Mononuclear cell (primary cell): ENCODE data around the gene CACNA2D3. TPM values are rescaled to one million over a fixed set of nuclear protein-coding genes. Genes with fewer than 3 reads are reported as not detected.
"Not testable (repeated sequence)": the region's sequence is repeated elsewhere in the genome, so short reads cannot be mapped to it uniquely, and the experiment has no call there.

ENCODE experiments used
- H3K27me3 ChIP-seq: 2 replicates; pipeline ENCODE4 v1.6.0; 2011; ENCODE audit warnings: low read length, control low read depth; ENCODE audit not compliant: insufficient read depth
- H3K4me1 ChIP-seq: 2 replicates; pipeline ENCODE4 v1.5.1; 2011; ENCODE audit warnings: mild to moderate bottlenecking, low read length, control low read depth; ENCODE audit not compliant: insufficient read depth
- H3K4me3 ChIP-seq: 2 replicates; pipeline ENCODE4 v1.5.1; 2011; ENCODE audit warnings: mild to moderate bottlenecking, low read length, moderate library complexity
- H3K9me3 ChIP-seq: 2 replicates; pipeline ENCODE4 v1.5.1; 2011; ENCODE audit warnings: low read depth, mild to moderate bottlenecking, control low read depth, low read length
- total RNA-seq: library from RNA; depleted of rRNA; stranded (reverse); fragments of >200 nt; gene quantifications from one replicate; pipeline ENCODE4 v1.2.3, GENCODE V29; 2012

CACNA2D3 gene
- total RNA-seq, 1 donor: 2.0 TPM

GRCh38 chr3:55107187-55107586 lies 984.8 kb downstream of the CACNA2D3 start:
- H3K27me3 ChIP-seq: no peaks in the 10 kb centered on the region
- no peak overlapping the region for H3K4me3 ChIP-seq
- no peaks in the 10 kb centered on the region for H3K9me3 ChIP-seq
- H3K4me1 ChIP-seq: no peaks in the 10 kb centered on the region

GRCh38 chr3:55111906-55112305 lies 989.6 kb downstream of the CACNA2D3 start:
- H3K4me3 ChIP-seq, H3K9me3 ChIP-seq, H3K4me1 ChIP-seq, H3K27me3 ChIP-seq: not testable (repeated sequence)

- no peak overlapping the region for H3K4me3 ChIP-seq
- H3K9me3 ChIP-seq: no peaks in the 10 kb centered on the region
- no peaks in the 10 kb centered on the region for H3K4me1 ChIP-seq
- no peaks in the 10 kb centered on the region for H3K27me3 ChIP-seq
These were observed 996.1 kb downstream of the CACNA2D3 start for GRCh38 chr3:55118451-55118850.

DNA sequence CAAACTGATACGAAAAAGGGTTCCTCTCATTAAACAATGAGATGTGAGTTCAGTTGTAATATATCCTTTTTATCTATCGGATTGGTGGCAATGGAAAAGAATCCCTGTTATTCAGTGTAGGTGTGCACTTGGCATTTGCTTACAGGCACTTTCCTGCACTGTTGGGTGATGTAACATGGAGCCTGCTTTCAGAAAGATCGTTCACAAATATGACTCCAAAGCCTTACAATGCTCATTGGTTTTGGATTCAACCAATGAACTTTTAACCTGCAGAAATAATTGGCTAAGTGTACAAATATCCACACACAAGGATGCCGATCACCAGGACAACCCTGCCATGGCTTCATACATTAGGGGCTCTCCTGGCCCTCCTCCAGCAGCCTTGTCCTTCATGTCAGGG lies 996.9 kb downstream of the CACNA2D3 start:
- no peak overlapping the region for H3K4me3 ChIP-seq
- H3K4me1 ChIP-seq: no peaks in the 10 kb centered on the region
- no peaks in the 10 kb centered on the region for H3K27me3 ChIP-seq
- H3K9me3 ChIP-seq: no peaks in the 10 kb centered on the region

GRCh38 chr3:55122312-55122711 lies 1000.0 kb downstream of the CACNA2D3 start:
- Histone ChIP-seq H3K9me3 (no peaks in the 10 kb centered on the region), H3K27me3 (no peaks in the 10 kb centered on the region)

More at GRCh38 chr3:55122312-55122711, 1000.0 kb downstream of the CACNA2D3 start:
- Histone ChIP-seq H3K4me3 (no peak overlapping the region), H3K4me1 (no peaks in the 10 kb centered on the region)

Other genes starting within 250 kb of the CACNA2D3 start
- gene ACTR8, start 240.4 kb upstream of the CACNA2D3 start, total RNA-seq: 8.1 TPM
- 126 TPM for gene SELENOK, start 230.7 kb upstream of the CACNA2D3 start, total RNA-seq